Mucosa of gallbladder (tissue), 1 donor: Measurements from ENCODE around the gene ENTPD2. TPM values are rescaled to one million over a fixed set of nuclear protein-coding genes. Genes with fewer than 3 reads are reported as not detected.

Experiments
- total RNA-seq: library from RNA; stranded (reverse); gene quantifications from one replicate; pipeline ENCODE4 v1.2.1, GENCODE V29; 2021
- donor health status: DM: no; HTN: no; CAD: no.

Gene ENTPD2
- total RNA-seq, 1 donor from 2014 or later = 41.1 TPM

Other genes starting within 250 kb of the ENTPD2 start
- 91.0 TPM for gene RABL6, start 246.1 kb downstream of the ENTPD2 start, total RNA-seq
- gene AJM1, start 211.6 kb downstream of the ENTPD2 start, total RNA-seq = 19.4 TPM
- gene PHPT1, start 204.7 kb downstream of the ENTPD2 start, total RNA-seq = 150 TPM
- 38.6 TPM for gene MAMDC4, start 201.7 kb downstream of the ENTPD2 start, total RNA-seq
- gene EDF1, start 187.8 kb downstream of the ENTPD2 start, total RNA-seq = 342 TPM
- gene TRAF2, start 167.5 kb downstream of the ENTPD2 start, total RNA-seq = 19.6 TPM
- 144 TPM for gene FBXW5, start 109.3 kb downstream of the ENTPD2 start, total RNA-seq
- gene C8G, start 108.8 kb downstream of the ENTPD2 start, total RNA-seq = 110 TPM
- gene LCN12, start 101.8 kb downstream of the ENTPD2 start, total RNA-seq = 10.0 TPM
- gene PTGDS, start 76.6 kb downstream of the ENTPD2 start, total RNA-seq = 481 TPM
- 0.92 TPM for gene LCNL1, start 71.1 kb downstream of the ENTPD2 start, total RNA-seq
- 51.2 TPM for gene PAXX, start 61.6 kb downstream of the ENTPD2 start, total RNA-seq
- 2.2 TPM for gene CLIC3, start 57.5 kb downstream of the ENTPD2 start, total RNA-seq
- gene ABCA2, start 25.8 kb downstream of the ENTPD2 start, total RNA-seq = 298 TPM
- 0.26 TPM for gene FUT7, start 22.0 kb downstream of the ENTPD2 start, total RNA-seq
- 376 TPM for gene NPDC1, start 7.9 kb downstream of the ENTPD2 start, total RNA-seq
- gene SAPCD2, start 16.5 kb upstream of the ENTPD2 start, total RNA-seq = 2.4 TPM
- gene UAP1L1, start 23.5 kb upstream of the ENTPD2 start, total RNA-seq = 10.5 TPM
- 59.8 TPM for gene MAN1B1, start 32.9 kb upstream of the ENTPD2 start, total RNA-seq
- 199 TPM for gene DPP7, start 60.7 kb upstream of the ENTPD2 start, total RNA-seq
- 0.83 TPM for gene GRIN1, start 85.1 kb upstream of the ENTPD2 start, total RNA-seq
- 0.43 TPM for gene LRRC26, start 116.0 kb upstream of the ENTPD2 start, total RNA-seq
- not detected for gene TMEM210, start 118.0 kb upstream of the ENTPD2 start, total RNA-seq
- 64.6 TPM for gene ANAPC2, start 134.5 kb upstream of the ENTPD2 start, total RNA-seq
- 65.7 TPM for gene SSNA1, start 134.6 kb upstream of the ENTPD2 start, total RNA-seq
- gene TPRN, start 146.7 kb upstream of the ENTPD2 start, total RNA-seq = 74.4 TPM
- 37.6 TPM for gene TMEM203, start 151.6 kb upstream of the ENTPD2 start, total RNA-seq
- 29.5 TPM for gene NDOR1, start 151.6 kb upstream of the ENTPD2 start, total RNA-seq
- gene RNF208, start 168.2 kb upstream of the ENTPD2 start, total RNA-seq = 16.8 TPM
- gene CYSRT1, start 171.1 kb upstream of the ENTPD2 start, total RNA-seq = 0.78 TPM
- gene RNF224, start 173.4 kb upstream of the ENTPD2 start, total RNA-seq = 0.95 TPM
- gene SLC34A3, start 176.8 kb upstream of the ENTPD2 start, total RNA-seq = 0.49 TPM
- gene TUBB4B, start 187.2 kb upstream of the ENTPD2 start, total RNA-seq = 296 TPM
- not detected for gene STPG3, start 197.2 kb upstream of the ENTPD2 start, total RNA-seq
- gene NELFB, start 201.3 kb upstream of the ENTPD2 start, total RNA-seq = 61.2 TPM
- gene TOR4A, start 223.7 kb upstream of the ENTPD2 start, total RNA-seq = 61.6 TPM
- gene NRARP, start 248.2 kb upstream of the ENTPD2 start, total RNA-seq = 124 TPM